Adrenal gland (tissue), 5 donors: ENCODE data around the gene POMT1.

ENCODE experiments used
- POLR2A ChIP-seq, 2 donors: fragments of 450-650 bp; IDR thresholded peaks; one replicate each; pipeline ENCODE4 v1.6.1; 2017; ENCODE audit warnings: antibody characterized with exemption in 2 of 2, mild to moderate bottlenecking in 2 of 2, moderate library complexity in 1 of 2
- TF ChIP-seq, protein P1 (sequence below), 6 experiments: fragments of 450-650 bp in 4 of 6; fragments of 200-600 bp in 2 of 6; sonication (generic) in 1 of 6; IDR thresholded peaks; 1 replicate in 5 of 6; 2 replicates in 1 of 6; pipeline versions ENCODE4 v1.5.1 to v1.8.0; 2016 to 2021; ENCODE audit warnings: antibody characterized with exemption in 6 of 6, mild to moderate bottlenecking in 2 of 6, moderate library complexity in 1 of 6
- donor health status: DM: no; HTN: no; CAD: no.

- no peak for TF ChIP-seq POLR2A (IDR thresholded peaks at IDR 0.05)
- TF ChIP-seq, protein P1, sequence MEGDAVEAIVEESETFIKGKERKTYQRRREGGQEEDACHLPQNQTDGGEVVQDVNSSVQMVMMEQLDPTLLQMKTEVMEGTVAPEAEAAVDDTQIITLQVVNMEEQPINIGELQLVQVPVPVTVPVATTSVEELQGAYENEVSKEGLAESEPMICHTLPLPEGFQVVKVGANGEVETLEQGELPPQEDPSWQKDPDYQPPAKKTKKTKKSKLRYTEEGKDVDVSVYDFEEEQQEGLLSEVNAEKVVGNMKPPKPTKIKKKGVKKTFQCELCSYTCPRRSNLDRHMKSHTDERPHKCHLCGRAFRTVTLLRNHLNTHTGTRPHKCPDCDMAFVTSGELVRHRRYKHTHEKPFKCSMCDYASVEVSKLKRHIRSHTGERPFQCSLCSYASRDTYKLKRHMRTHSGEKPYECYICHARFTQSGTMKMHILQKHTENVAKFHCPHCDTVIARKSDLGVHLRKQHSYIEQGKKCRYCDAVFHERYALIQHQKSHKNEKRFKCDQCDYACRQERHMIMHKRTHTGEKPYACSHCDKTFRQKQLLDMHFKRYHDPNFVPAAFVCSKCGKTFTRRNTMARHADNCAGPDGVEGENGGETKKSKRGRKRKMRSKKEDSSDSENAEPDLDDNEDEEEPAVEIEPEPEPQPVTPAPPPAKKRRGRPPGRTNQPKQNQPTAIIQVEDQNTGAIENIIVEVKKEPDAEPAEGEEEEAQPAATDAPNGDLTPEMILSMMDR (IDR thresholded peaks at IDR 0.05) = no peak
These were observed 13.4 kb downstream of the POMT1 start for GRCh38 chr9:131516100-131516499.
